H54 (cell line): ENCODE data around the gene PDE4D.
"Not testable (repeated sequence)": the region's sequence is repeated elsewhere in the genome, so short reads cannot be mapped to it uniquely, and the experiment has no call there.

Experiments
- DNase-seq: peaks from one replicate; pipeline ENCODE4 v3.0.0; 2011; ENCODE audit warnings: low spot score, mixed read lengths; ENCODE audit not compliant: insufficient read length
- FAIRE-seq: peaks from 3 replicates; lab custom pipeline; 2011; peaks lifted over from hg19 to GRCh38; lab: Jason Lieb, UNC
- POLR2A ChIP-seq: IDR thresholded peaks from 2 replicates; pipeline ENCODE4 v1.6.1; 2011; ENCODE audit warnings: low read depth, mild to moderate bottlenecking, low read length

Gene PDE4D

GRCh38 chr5:59390074-59390659 is 503.4 kb downstream of the PDE4D start:
- DNase-seq = no peak
- no peak for TF ChIP-seq POLR2A
- FAIRE-seq = no peak

- no peak for FAIRE-seq
- TF ChIP-seq POLR2A = no peak
- DNase-seq = no peak
Observed at GRCh38 chr5:59387127-59387526, 506.4 kb downstream of the PDE4D start.

GRCh38 chr5:59385700-59386099 is 507.8 kb downstream of the PDE4D start:
- FAIRE-seq = no peak
- no peak for DNase-seq
- TF ChIP-seq POLR2A = no peak

GRCh38 chr5:59380350-59380951 is 513.1 kb downstream of the PDE4D start:
- peak; percentile 91 for FAIRE-seq

DNA sequence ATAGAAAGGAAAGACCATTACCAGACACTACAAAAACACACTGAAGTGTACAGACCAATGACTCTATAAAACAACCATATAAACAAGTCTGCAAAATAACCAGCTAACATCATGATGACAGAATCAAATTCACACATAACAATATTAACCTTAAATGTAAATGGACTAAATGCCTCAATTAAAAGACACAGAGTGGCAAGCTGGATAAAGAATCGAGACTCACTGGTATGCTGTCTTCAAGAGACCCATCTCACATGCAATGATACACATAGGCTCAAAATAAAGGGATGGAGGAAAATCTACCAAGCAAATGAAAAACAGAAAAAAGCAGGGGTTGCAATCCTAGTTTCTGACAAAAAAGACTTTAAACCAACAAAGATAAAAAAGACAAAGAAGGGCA is 519.5 kb downstream of the PDE4D start:
- FAIRE-seq, DNase-seq: not testable (repeated sequence)

More at GRCh38 chr5:59380350-59380951, 513.1 kb downstream of the PDE4D start:
- no peak for DNase-seq
- no peak for TF ChIP-seq POLR2A

GRCh38 chr5:59371525-59372127 is 521.9 kb downstream of the PDE4D start:
- FAIRE-seq (no peak), DNase-seq (no peak)
- no peak for TF ChIP-seq POLR2A

DNA sequence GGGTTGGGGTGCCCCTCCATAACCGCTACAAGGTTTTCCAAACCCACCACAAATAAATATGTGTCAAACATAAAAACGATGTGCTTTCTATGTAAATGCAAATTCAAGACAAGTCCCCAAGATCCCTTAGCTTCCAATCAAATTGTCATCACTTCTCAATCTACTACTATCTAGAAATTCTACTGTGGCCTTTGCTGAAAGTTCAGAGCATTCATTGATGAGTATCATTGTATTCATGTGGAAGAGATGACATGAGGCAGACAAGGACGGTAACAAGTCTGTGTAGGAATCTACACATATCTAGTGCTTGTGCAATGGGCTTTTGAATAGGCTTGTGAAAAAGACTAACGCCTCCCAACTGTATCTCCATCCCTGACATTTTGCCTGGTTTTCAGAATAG is 524.6 kb downstream of the PDE4D start:
- TF ChIP-seq POLR2A = no peak
- DNase-seq (no peak), FAIRE-seq (no peak)

DNA sequence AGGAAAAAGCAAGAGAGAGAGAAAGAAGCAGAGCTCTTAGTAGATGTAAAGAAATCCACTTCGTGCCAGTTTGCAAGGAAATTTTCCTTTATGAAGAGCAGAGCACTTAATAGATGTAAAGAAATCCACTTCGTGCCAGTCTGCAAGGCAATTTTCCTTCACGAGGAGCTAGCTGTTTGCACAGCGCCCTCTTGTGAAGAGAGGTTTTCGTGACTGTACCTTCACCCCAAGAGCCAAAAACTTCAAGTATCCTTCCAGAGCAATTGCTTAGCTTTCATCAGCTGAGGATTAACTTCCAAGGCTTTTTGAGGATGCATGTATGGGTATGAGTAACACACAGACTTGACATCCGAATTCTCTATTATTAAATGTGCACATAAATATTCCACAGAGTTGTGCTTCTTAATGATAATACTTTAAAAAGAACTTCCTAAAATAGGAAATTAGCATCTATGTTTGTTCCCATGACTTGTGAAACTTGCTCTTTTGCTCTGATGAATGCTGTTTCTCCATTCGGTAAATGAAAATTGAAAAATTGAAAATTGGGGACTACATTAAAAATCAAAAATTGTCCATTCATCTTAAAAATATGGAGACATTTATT is 525.6 kb downstream of the PDE4D start:
- peak; percentile 65 for FAIRE-seq
- no peak for TF ChIP-seq POLR2A
- peak; percentile 2 for DNase-seq

- no peak for DNase-seq
- FAIRE-seq = no peak
- TF ChIP-seq POLR2A = no peak
Observed at GRCh38 chr5:59366784-59367183, 526.7 kb downstream of the PDE4D start.

- no peak for DNase-seq
- TF ChIP-seq POLR2A = no peak
- no peak for FAIRE-seq
Observed at GRCh38 chr5:59362438-59362837, 531.1 kb downstream of the PDE4D start.

DNA sequence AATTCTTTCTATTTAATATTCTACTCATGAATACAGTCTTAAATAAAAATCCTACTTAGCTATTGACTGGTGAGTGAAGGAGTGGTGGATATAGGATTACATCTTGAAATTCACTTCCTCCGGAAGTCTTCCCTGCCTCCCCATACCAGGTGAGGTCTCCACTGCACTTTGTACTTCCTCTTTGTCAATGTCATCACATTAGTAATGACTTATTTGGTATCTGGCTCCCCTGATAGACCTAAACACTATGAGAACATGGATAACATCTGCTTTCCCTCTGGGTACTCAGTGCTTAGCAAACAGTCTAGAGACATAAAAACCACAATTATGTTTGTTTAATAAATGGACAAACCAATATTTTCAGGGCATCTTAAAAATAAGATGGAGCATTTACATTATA is 532.1 kb downstream of the PDE4D start:
- TF ChIP-seq POLR2A = no peak
- DNase-seq = no peak
- FAIRE-seq = no peak

DNA sequence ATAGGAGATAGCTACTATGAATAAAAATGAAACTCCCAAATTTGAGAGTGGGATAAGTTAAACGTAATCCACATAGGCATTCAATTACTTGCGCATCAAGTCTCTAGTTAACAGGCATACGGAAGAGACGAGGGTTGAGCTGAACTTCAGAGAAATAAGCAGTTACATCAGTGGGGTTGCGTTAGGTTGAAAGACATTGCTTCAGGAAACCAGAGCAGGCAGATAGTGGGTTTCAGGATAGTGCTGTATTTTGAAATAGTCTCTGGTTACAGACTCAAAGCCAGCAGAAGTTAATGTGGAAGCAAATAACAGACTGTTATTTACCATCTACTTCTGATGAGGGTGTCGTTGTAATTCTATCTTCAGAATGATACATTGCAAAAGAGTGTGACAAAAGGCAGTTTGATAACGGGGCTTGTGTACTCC is 533.4 kb downstream of the PDE4D start:
- FAIRE-seq (no peak), DNase-seq (no peak)
- TF ChIP-seq POLR2A = no peak

GRCh38 chr5:59358005-59358861 is 535.3 kb downstream of the PDE4D start:
- FAIRE-seq (no peak), DNase-seq (no peak)
- no peak for TF ChIP-seq POLR2A
